Measurements from ENCODE around the gene KCNIP4. TPM values are rescaled to one million over a fixed set of nuclear protein-coding genes. Genes with fewer than 3 reads are reported as not detected.
"Not testable (repeated sequence)": the region's sequence is repeated elsewhere in the genome, so short reads cannot be mapped to it uniquely, and the experiment has no call there.

KCNIP4 gene
- total RNA-seq = 10 to 100 TPM; 12.5 to 74.2 TPM
- polyA plus RNA-seq (ENCODE audit: insufficient read length in 2 of 2) = 10 to 100 TPM; 46.3 to 62.7 TPM
- long read RNA-seq, donor 1, transcript KCNIP4-203 (8 exons, 984 nt) = minor isoform, 6 of 20 reads
- long read RNA-seq, donor 1, transcript KCNIP4-201 (7 exons, 2,168 nt) = major isoform, 9 of 20 reads
- long read RNA-seq, donor 1, partial matches to known transcripts = 5 of 20 reads
- long read RNA-seq, donor 1, other reads (novel, unspliced or antisense) = 0 of 20 reads
- long read RNA-seq, donor 2, partial matches to known transcripts = 0 of 2 reads
- long read RNA-seq, donor 2, other reads (novel, unspliced or antisense) = 0 of 2 reads
- long read RNA-seq, donor 3, transcript KCNIP4-201 (7 exons, 2,168 nt) = major isoform, 8 of 8 reads
- long read RNA-seq, donor 3, partial matches to known transcripts = 0 of 8 reads
- long read RNA-seq, donor 3, other reads (novel, unspliced or antisense) = 0 of 8 reads
- long read RNA-seq, donor 4 = 0 reads

GRCh38 chr4:21948347-21949072 lies at the start of gene KCNIP4:
KCNIP4 (minus strand) TSS chr4:21948772.
- under 1% methylated on average over 78 of the region's 81 CpGs for WGBS (ENCODE audit: insufficient coverage)
- peak in 5 of 6 donors; percentile 17 to 76 (median 35) for DNase-seq (ENCODE audit: low read depth in 4 of 6, low spot score in 6 of 6)
- H3K27me3 ChIP-seq (ENCODE audit: control insufficient read depth, insufficient read depth, low read length) = peaks cover 17% of the 10 kb centered on the region
- no peaks in the 10 kb centered on the region for H3K36me3 ChIP-seq (ENCODE audit: control insufficient read depth, insufficient read depth, low read length)
- H3K4me3 ChIP-seq (ENCODE audit: low read depth, low read length) = peak within 1 kb of the TSS; percentile 45
- H3K27ac ChIP-seq (ENCODE audit: low read depth, low read length) = no peak within 1 kb of the TSS
- no peaks in the 10 kb centered on the region for H3K9me3 ChIP-seq (ENCODE audit: control insufficient read depth, insufficient read depth, low read length)
- H3K4me1 ChIP-seq (ENCODE audit: control insufficient read depth, insufficient read depth, low read length) = peaks cover 11% of the 10 kb centered on the region

GRCh38 chr4:21996618-21997017 lies 48.0 kb upstream of the KCNIP4 start:
- not testable (repeated sequence) for H3K36me3 ChIP-seq (ENCODE audit: control insufficient read depth, insufficient read depth, low read length); H3K27me3 ChIP-seq (ENCODE audit: control insufficient read depth, insufficient read depth, low read length); H3K9me3 ChIP-seq (ENCODE audit: control insufficient read depth, insufficient read depth, low read length); H3K4me3 ChIP-seq (ENCODE audit: low read depth, low read length); DNase-seq (ENCODE audit: low read depth in 4 of 6, low spot score in 6 of 6); H3K4me1 ChIP-seq (ENCODE audit: control insufficient read depth, insufficient read depth, low read length); H3K27ac ChIP-seq (ENCODE audit: low read depth, low read length)
- 83% methylated on average over 8 of the region's 9 CpGs for whole genome bisulfite sequencing (ENCODE audit: insufficient coverage)

DNA sequence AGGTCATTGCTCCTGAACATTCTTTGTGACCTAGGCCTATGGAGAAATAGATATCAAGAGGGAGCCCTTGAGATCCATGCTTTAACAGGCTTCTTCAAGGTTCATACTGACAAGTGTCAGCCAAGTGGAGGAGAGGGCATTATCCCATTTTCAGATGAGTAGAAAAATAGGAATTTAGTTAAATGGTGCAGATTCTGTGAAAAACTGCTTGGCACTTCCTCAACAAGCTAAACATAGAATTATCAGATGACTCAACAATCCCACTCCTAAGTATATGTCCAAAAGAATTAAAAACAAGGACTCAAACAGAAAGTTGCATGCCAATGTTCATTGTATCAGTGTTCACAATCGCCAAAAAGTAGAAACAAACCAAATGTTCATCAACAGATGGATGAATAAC lies 43.8 kb upstream of the KCNIP4 start:
- H3K27ac ChIP-seq (ENCODE audit: low read depth, low read length) = no peak overlapping the region
- no peaks in the 10 kb centered on the region for H3K36me3 ChIP-seq (ENCODE audit: control insufficient read depth, insufficient read depth, low read length)
- no peaks in the 10 kb centered on the region for H3K9me3 ChIP-seq (ENCODE audit: control insufficient read depth, insufficient read depth, low read length)
- H3K4me1 ChIP-seq (ENCODE audit: control insufficient read depth, insufficient read depth, low read length) = no peaks in the 10 kb centered on the region
- no peaks in the 10 kb centered on the region for H3K27me3 ChIP-seq (ENCODE audit: control insufficient read depth, insufficient read depth, low read length)
- no CpG with 5 or more reads among the region's 1 CpG for WGBS (ENCODE audit: insufficient coverage)
- DNase-seq (ENCODE audit: low read depth in 4 of 6, low spot score in 6 of 6) = peak in 1 of 6 donors; percentile 10
- no peak overlapping the region for H3K4me3 ChIP-seq (ENCODE audit: low read depth, low read length)

DNA sequence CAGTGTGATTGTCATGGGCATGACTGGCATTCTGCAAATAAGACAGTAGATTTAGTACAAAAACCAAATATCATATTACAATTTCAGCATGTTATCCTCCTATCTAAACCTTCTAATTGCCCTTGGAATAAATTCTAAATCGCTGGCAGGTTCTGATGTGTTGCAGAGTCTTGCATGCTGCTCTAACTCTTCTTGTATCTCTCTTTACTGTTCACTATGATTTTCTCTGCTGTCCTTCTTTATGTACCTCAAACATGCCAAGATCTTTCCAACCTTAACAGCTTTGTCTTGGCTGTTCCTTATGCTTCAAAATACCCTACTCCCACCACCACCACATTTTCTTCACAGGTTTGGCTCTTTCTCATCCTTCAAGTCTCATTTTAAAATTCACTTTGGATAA lies 43.0 kb upstream of the KCNIP4 start:
- WGBS (ENCODE audit: insufficient coverage) = 88% methylated on average over 1 of the region's 1 CpG
- H3K4me3 ChIP-seq (ENCODE audit: low read depth, low read length) = no peak overlapping the region
- no peaks in the 10 kb centered on the region for H3K4me1 ChIP-seq (ENCODE audit: control insufficient read depth, insufficient read depth, low read length)
- no peaks in the 10 kb centered on the region for H3K27me3 ChIP-seq (ENCODE audit: control insufficient read depth, insufficient read depth, low read length)
- H3K27ac ChIP-seq (ENCODE audit: low read depth, low read length) = no peak overlapping the region
- H3K36me3 ChIP-seq (ENCODE audit: control insufficient read depth, insufficient read depth, low read length) = no peaks in the 10 kb centered on the region
- DNase-seq (ENCODE audit: low read depth in 4 of 6, low spot score in 6 of 6) = peak in 1 of 6 donors; percentile 20
- no peaks in the 10 kb centered on the region for H3K9me3 ChIP-seq (ENCODE audit: control insufficient read depth, insufficient read depth, low read length)

- Histone ChIP-seq H3K4me3 (ENCODE audit: low read depth, low read length) (no peak overlapping the region), H3K9me3 (ENCODE audit: control insufficient read depth, insufficient read depth, low read length) (no peaks in the 10 kb centered on the region), H3K27ac (ENCODE audit: low read depth, low read length) (no peak overlapping the region), H3K36me3 (ENCODE audit: control insufficient read depth, insufficient read depth, low read length) (no peaks in the 10 kb centered on the region), H3K4me1 (ENCODE audit: control insufficient read depth, insufficient read depth, low read length) (no peaks in the 10 kb centered on the region), H3K27me3 (ENCODE audit: control insufficient read depth, insufficient read depth, low read length) (no peaks in the 10 kb centered on the region)
- 56% methylated on average over 1 of the region's 2 CpGs for WGBS (ENCODE audit: insufficient coverage)
- DNase-seq (ENCODE audit: low read depth in 4 of 6, low spot score in 6 of 6) = peak in 1 of 6 donors; percentile 75
Measured at GRCh38 chr4:21991050-21991449, 42.5 kb upstream of the KCNIP4 start.

DNA sequence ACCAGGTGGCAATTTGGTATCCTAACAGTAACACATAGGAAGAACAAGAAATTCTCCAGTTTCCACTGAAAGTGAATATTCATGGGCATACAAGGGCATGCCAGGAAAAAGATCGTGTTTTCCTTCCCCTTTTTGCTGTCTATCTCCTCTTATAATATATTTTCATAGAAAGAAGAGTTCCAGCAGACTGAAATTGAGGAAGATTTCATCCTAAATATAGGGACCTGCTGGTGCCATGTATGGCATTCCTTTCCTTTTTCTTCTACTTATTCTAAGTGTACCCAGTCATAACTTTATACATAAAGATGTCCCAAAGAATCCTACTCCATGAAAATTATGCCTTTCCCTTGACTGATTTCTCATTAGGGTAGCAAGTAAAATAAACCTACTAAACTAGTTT lies 40.8 kb upstream of the KCNIP4 start:
- WGBS (ENCODE audit: insufficient coverage) = no CpG with 5 or more reads among the region's 1 CpG
- Histone ChIP-seq H3K4me3 (ENCODE audit: low read depth, low read length) (no peak overlapping the region), H3K36me3 (ENCODE audit: control insufficient read depth, insufficient read depth, low read length) (no peaks in the 10 kb centered on the region), H3K27me3 (ENCODE audit: control insufficient read depth, insufficient read depth, low read length) (no peaks in the 10 kb centered on the region), H3K4me1 (ENCODE audit: control insufficient read depth, insufficient read depth, low read length) (no peaks in the 10 kb centered on the region), H3K27ac (ENCODE audit: low read depth, low read length) (no peak overlapping the region), H3K9me3 (ENCODE audit: control insufficient read depth, insufficient read depth, low read length) (no peaks in the 10 kb centered on the region)
- peak in 1 of 6 donors; percentile 47 for DNase-seq (ENCODE audit: low read depth in 4 of 6, low spot score in 6 of 6)

- H3K27ac ChIP-seq (ENCODE audit: low read depth, low read length) = no peak overlapping the region
- DNase-seq (ENCODE audit: low read depth in 4 of 6, low spot score in 6 of 6) = peak in 3 of 6 donors; percentile 2 to 90 (median 36)
Measured at GRCh38 chr4:21986307-21986706, 37.7 kb upstream of the KCNIP4 start.

GRCh38 chr4:21982087-21982486 lies 33.5 kb upstream of the KCNIP4 start:
- no peaks in the 10 kb centered on the region for H3K27me3 ChIP-seq (ENCODE audit: control insufficient read depth, insufficient read depth, low read length)
- no peaks in the 10 kb centered on the region for H3K4me1 ChIP-seq (ENCODE audit: control insufficient read depth, insufficient read depth, low read length)
- no CpG with 5 or more reads among the region's 1 CpG for WGBS (ENCODE audit: insufficient coverage)
- no peak overlapping the region for H3K27ac ChIP-seq (ENCODE audit: low read depth, low read length)
- no peaks in the 10 kb centered on the region for H3K9me3 ChIP-seq (ENCODE audit: control insufficient read depth, insufficient read depth, low read length)
- no peaks in the 10 kb centered on the region for H3K36me3 ChIP-seq (ENCODE audit: control insufficient read depth, insufficient read depth, low read length)
- no peak for DNase-seq (ENCODE audit: low read depth in 4 of 6, low spot score in 6 of 6)
- H3K4me3 ChIP-seq (ENCODE audit: low read depth, low read length) = no peak overlapping the region

More at GRCh38 chr4:21986307-21986706, 37.7 kb upstream of the KCNIP4 start:
- Histone ChIP-seq H3K27me3 (ENCODE audit: control insufficient read depth, insufficient read depth, low read length) (no peaks in the 10 kb centered on the region), H3K4me3 (ENCODE audit: low read depth, low read length) (no peak overlapping the region), H3K4me1 (ENCODE audit: control insufficient read depth, insufficient read depth, low read length) (no peaks in the 10 kb centered on the region), H3K9me3 (ENCODE audit: control insufficient read depth, insufficient read depth, low read length) (no peaks in the 10 kb centered on the region), H3K36me3 (ENCODE audit: control insufficient read depth, insufficient read depth, low read length) (no peaks in the 10 kb centered on the region)

GRCh38 chr4:21979196-21979595 lies 30.6 kb upstream of the KCNIP4 start:
- no CpG with 5 or more reads among the region's 1 CpG for WGBS (ENCODE audit: insufficient coverage)
- no peaks in the 10 kb centered on the region for H3K27me3 ChIP-seq (ENCODE audit: control insufficient read depth, insufficient read depth, low read length)
- no peak overlapping the region for H3K27ac ChIP-seq (ENCODE audit: low read depth, low read length)
- H3K4me1 ChIP-seq (ENCODE audit: control insufficient read depth, insufficient read depth, low read length) = no peaks in the 10 kb centered on the region
- no peak for DNase-seq (ENCODE audit: low read depth in 4 of 6, low spot score in 6 of 6)
- no peaks in the 10 kb centered on the region for H3K9me3 ChIP-seq (ENCODE audit: control insufficient read depth, insufficient read depth, low read length)
- no peaks in the 10 kb centered on the region for H3K36me3 ChIP-seq (ENCODE audit: control insufficient read depth, insufficient read depth, low read length)
- no peak overlapping the region for H3K4me3 ChIP-seq (ENCODE audit: low read depth, low read length)

All from spinal cord (tissue), 10 donors.